Activated CD4-positive, alpha-beta T cell treated with anti-CD3 and anti-CD28 coated beads, Interleukin-2, amount 10 ng/mL, durations not matched to agents 7 days and 5 days (primary cell): ENCODE data around the gene LMBRD1. TPM values are rescaled to one million over a fixed set of nuclear protein-coding genes. Genes with fewer than 3 reads are reported as not detected.
"Not testable (repeated sequence)": the region's sequence is repeated elsewhere in the genome, so short reads cannot be mapped to it uniquely, and the experiment has no call there.

ENCODE experiments used
- CTCF ChIA-PET: fragments of 350-600 bp; sonication (Branson Sonifier 250); formaldehyde crosslinking; loops from one replicate; lab custom pipeline; 2021; ENCODE audit warnings: antibody characterized with exemption; lab: Charles Lee
- POLR2A ChIA-PET: fragments of 350-600 bp; sonication (Branson Sonifier 250); formaldehyde crosslinking; loops from one replicate; lab custom pipeline; 2021; ENCODE audit warnings: antibody characterized with exemption; lab: Charles Lee
- DNase-seq: peaks from one replicate; pipeline ENCODE4 v3.0.0-alpha.2; 2020
- H3K27ac Mint-ChIP-seq: one replicate; pipeline ENCODE4 v1.8.0; 2021; ENCODE audit warnings: mild to moderate bottlenecking, moderate library complexity, mixed read lengths
- H3K27me3 Mint-ChIP-seq: one replicate; pipeline ENCODE4 v1.8.0; 2021; ENCODE audit warnings: mixed read lengths
- H3K36me3 Mint-ChIP-seq: one replicate; pipeline ENCODE4 v1.8.0; 2021; ENCODE audit warnings: low read depth, mixed read lengths
- H3K4me1 Mint-ChIP-seq: one replicate; pipeline ENCODE4 v1.8.0; 2021; ENCODE audit warnings: mixed read lengths
- H3K4me3 Mint-ChIP-seq: one replicate; pipeline ENCODE4 v1.8.0; 2021; ENCODE audit warnings: mild to moderate bottlenecking, moderate library complexity, mixed read lengths
- H3K9me3 Mint-ChIP-seq: one replicate; pipeline ENCODE4 v1.8.0; 2021; ENCODE audit warnings: mixed read lengths
- total RNA-seq, 2 experiments: library from RNA; stranded (reverse); gene quantifications; one replicate each; pipeline ENCODE4 v1.2.3, GENCODE V29; 2021

LMBRD1 gene
- total RNA-seq, 2 experiments from 2014 or later: 23.5 to 30.5 TPM

DNA sequence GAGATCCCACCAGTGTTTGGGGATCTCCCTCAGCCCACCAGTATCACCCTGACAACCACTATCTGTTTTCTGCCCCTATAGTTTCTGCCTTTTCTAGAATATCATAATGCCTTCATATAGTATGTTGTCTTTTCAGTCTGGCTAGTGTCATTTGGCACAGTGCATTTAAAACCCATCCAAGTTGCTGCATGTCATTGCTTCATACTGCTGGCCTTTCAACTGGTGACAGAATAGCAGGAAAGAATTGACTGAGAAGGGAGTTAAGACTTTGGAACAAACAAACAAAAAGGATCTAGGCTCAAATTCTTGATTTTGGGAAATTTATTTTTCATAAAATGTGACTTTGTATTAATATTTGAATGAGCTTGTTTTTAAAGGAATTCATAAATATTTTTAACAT lies 4.5 kb downstream of the LMBRD1 start:
- CTCF ChIA-PET: interaction anchor here (0.5 to 1.1 kb wide), 2 partner anchors 11 to 130 kb away, joined by 3 to 4 read pairs; no protein-coding TSS in a partner anchor
- Mint-ChIP-seq H3K9me3 (peaks cover 4% of the 10 kb centered on the region), H3K27me3 (no peaks in the 10 kb centered on the region), H3K4me1 (peaks cover 37% of the 10 kb centered on the region), H3K4me3 (no peak overlapping the region), H3K36me3 (peaks cover 24% of the 10 kb centered on the region), H3K27ac (no peak overlapping the region)
- POLR2A ChIA-PET: no interaction called here
- no peak for DNase-seq

DNA sequence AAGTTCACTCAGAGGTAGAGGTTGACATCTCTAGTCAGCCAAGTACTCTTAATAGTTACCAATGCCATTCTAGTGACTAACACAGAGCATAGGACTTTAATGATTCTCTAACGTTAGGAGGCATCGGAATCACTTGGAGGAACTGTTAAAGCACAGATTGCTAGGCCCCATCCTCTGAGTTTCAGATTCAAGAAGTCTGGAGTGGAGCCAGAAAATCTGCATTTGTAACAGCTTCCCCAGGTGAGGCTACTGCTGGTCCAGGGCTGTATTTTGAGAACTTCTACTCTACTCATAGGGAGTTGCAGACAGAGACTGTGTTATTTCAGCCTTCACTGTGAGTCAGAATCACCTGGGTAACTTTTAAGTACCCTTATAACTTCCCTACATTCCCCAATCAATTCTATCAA lies 5.7 kb downstream of the LMBRD1 start:
- H3K4me1 Mint-ChIP-seq: peaks cover 35% of the 10 kb centered on the region
- CTCF ChIA-PET: no interaction called here
- H3K36me3 Mint-ChIP-seq: peaks cover 25% of the 10 kb centered on the region
- no peak overlapping the region for H3K4me3 Mint-ChIP-seq
- no peak overlapping the region for H3K27ac Mint-ChIP-seq
- H3K9me3 Mint-ChIP-seq: no peaks in the 10 kb centered on the region
- POLR2A ChIA-PET: no interaction called here
- DNase-seq: no peak
- no peaks in the 10 kb centered on the region for H3K27me3 Mint-ChIP-seq

DNA sequence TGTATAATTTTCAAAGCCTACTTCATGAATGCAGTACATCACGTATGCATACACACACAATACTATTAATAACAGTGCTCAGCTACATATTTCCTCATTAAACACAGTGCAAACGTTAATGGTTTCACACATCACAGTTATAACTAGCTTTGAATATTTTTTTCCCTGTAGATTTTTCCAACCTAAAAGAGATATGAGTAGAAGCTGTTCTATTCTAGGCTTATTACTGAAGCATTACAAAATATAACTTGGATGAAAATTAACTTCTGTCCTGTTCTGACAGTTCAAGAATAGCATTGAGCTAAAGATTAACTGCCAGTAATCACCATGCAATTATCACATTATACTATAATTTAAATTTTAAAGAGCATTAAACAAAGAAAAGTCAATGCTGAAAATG lies 6.2 kb downstream of the LMBRD1 start:
- H3K27me3 Mint-ChIP-seq: no peaks in the 10 kb centered on the region
- peaks cover 22% of the 10 kb centered on the region for H3K36me3 Mint-ChIP-seq
- H3K27ac Mint-ChIP-seq: no peak overlapping the region
- peaks cover 34% of the 10 kb centered on the region for H3K4me1 Mint-ChIP-seq
- no peak for DNase-seq
- ChIA-PET POLR2A (no interaction called here), CTCF (interaction anchor here (1.1 kb wide), 1 partner anchor 13 kb away, joined by 5 read pairs; no protein-coding TSS in a partner anchor)
- no peaks in the 10 kb centered on the region for H3K9me3 Mint-ChIP-seq
- no peak overlapping the region for H3K4me3 Mint-ChIP-seq

DNA sequence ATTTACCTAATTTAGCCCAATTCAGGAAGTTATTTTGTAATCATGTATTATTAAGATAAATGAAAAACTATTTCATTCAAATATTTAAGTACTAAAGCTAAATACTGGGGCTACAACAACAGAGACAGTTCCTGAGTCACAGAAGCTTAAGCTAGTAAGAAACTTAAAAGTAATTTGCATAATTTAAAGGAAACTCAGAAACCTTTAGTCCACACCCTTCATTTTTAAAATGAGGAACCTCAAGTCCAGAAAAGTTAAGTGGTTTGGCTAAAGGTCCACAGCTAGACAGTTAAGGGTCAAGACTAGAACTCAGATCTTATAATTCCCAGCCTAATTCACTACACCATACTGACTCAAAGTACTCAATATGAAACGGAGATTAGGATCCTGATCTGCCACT lies 7.2 kb downstream of the LMBRD1 start:
- no peaks in the 10 kb centered on the region for H3K27me3 Mint-ChIP-seq
- peaks cover 34% of the 10 kb centered on the region for H3K4me1 Mint-ChIP-seq
- CTCF ChIA-PET: interaction anchor here (1.1 kb wide), 1 partner anchor 12 kb away, joined by 5 read pairs; no protein-coding TSS in a partner anchor

DNA sequence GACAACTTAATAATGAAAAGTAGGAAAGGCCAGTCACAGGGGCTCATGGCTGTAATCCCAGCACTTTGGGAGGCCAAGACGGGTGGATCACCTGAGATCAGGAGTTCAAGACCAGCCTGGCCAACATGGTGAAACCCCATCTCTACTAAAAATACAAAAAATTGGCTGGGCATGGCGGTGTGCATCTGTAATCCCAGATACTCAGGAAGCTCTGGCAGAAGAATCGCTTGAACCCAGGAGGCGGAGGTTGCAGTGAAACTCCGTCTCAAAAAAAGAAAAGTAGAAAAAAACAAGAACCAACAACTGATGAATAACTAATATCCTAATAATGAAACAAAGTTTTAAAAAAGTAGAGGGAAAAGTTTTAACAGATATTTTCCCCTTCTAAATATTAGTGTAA lies 9.4 kb downstream of the LMBRD1 start:
- Mint-ChIP-seq H3K4me1 (peaks cover 34% of the 10 kb centered on the region), H3K36me3 (peaks cover 26% of the 10 kb centered on the region)
- H3K27ac Mint-ChIP-seq, CTCF ChIA-PET, H3K4me3 Mint-ChIP-seq, POLR2A ChIA-PET, H3K9me3 Mint-ChIP-seq, H3K27me3 Mint-ChIP-seq, DNase-seq: not testable (repeated sequence)

More for the DNA sequence above, 7.2 kb downstream of the LMBRD1 start:
- H3K4me3 Mint-ChIP-seq: no peak overlapping the region
- POLR2A ChIA-PET: no interaction called here
- peaks cover 20% of the 10 kb centered on the region for H3K36me3 Mint-ChIP-seq
- no peak for DNase-seq
- H3K9me3 Mint-ChIP-seq: no peaks in the 10 kb centered on the region
- no peak overlapping the region for H3K27ac Mint-ChIP-seq

- POLR2A ChIA-PET: no interaction called here
- H3K4me3 Mint-ChIP-seq: no peak overlapping the region
- no peaks in the 10 kb centered on the region for H3K9me3 Mint-ChIP-seq
- H3K36me3 Mint-ChIP-seq: peaks cover 29% of the 10 kb centered on the region
- peaks cover 29% of the 10 kb centered on the region for H3K4me1 Mint-ChIP-seq
- no peaks in the 10 kb centered on the region for H3K27me3 Mint-ChIP-seq
- CTCF ChIA-PET: interaction anchor here (0.8 to 2.7 kb wide), 3 partner anchors 11 to 51 kb away, joined by 3 to 11 read pairs (median 8); partner anchors contain the start of gene LMBRD1
- no peak for DNase-seq
- H3K27ac Mint-ChIP-seq: no peak overlapping the region
Observed at GRCh38 chr6:69785697-69786096, 11.1 kb downstream of the LMBRD1 start.

DNA sequence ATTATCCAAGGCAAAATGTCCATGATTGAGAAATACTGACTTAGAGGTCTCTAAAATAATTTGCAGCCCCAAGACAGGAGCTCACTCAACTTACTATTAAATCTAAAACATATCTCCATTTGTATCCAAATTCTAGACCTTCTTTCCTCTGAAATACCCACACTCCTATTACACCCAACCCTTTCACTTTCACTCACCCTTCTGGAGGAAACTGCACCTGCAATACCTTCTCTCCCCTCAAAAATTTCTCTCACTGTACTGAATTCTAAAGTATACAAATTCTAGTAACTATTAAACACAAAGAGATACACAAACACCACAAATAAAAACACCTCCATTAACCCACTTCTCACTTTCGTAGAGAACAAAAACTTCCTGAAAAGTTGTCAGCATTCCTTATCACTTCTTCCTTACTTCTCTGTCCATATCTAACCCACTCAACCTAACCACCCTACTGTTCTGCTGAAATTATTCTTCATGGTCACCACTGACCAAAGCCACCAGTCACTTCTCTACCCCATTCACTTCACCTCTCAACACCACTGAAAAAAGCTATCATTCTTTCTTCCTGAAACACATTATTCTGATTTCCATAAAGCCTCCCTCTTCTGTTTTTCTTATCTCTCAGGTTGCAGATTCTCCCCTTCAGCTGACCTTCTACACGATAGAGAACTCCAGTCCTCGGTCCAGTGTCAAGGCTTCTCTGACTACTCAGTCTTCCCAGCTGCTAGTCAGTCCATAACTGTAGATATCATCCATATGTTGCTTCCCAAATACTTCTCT lies 12.0 kb downstream of the LMBRD1 start:
- POLR2A ChIA-PET: no interaction called here
- Mint-ChIP-seq H3K9me3 (no peaks in the 10 kb centered on the region), H3K36me3 (peaks cover 34% of the 10 kb centered on the region), H3K27me3 (no peaks in the 10 kb centered on the region), H3K4me3 (no peak overlapping the region), H3K4me1 (peaks cover 28% of the 10 kb centered on the region), H3K27ac (no peak overlapping the region)
- DNase-seq: no peak
- CTCF ChIA-PET: interaction anchor here (0.8 to 2.7 kb wide), 2 partner anchors 12 to 50 kb away, joined by 3 to 11 read pairs; partner anchors contain the start of gene LMBRD1

DNA sequence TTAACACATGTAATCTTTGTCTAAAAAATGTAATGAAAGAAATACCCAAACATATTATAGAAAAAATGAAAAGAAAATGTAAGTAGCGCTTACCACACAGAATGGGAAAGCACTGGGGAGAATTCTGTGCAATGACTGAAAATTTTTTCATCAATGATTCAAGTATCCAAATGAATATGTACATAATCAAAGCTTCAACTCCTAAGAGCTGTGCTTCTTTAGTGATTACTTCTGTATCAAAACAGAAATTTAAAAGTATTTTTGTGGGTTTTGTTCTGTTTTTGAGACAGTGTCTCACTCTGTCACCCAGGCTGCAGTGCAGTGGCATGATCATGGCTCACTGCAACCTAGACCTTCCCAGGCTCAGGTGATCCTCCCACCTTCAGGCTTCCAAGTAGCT lies 13.7 kb downstream of the LMBRD1 start:
- Mint-ChIP-seq H3K9me3 (no peaks in the 10 kb centered on the region), H3K27ac (no peak overlapping the region), H3K4me3 (no peak overlapping the region), H3K27me3 (no peaks in the 10 kb centered on the region), H3K4me1 (peaks cover 25% of the 10 kb centered on the region), H3K36me3 (peaks cover 32% of the 10 kb centered on the region)
- CTCF ChIA-PET: interaction anchor here (1.0 to 2.7 kb wide), 2 partner anchors 14 to 18 kb away, joined by 3 to 11 read pairs; partner anchors contain the start of gene LMBRD1
- POLR2A ChIA-PET: no interaction called here
- DNase-seq: no peak

GRCh38 chr6:69780585-69781178 lies 16.1 kb downstream of the LMBRD1 start:
- no peak for DNase-seq
- H3K9me3 Mint-ChIP-seq: no peaks in the 10 kb centered on the region
- ChIA-PET POLR2A (no interaction called here), CTCF (interaction anchor here (2.0 to 4.1 kb wide), 2 partner anchors 16 to 33 kb away, joined by 4 to 24 read pairs; partner anchors contain the start of gene LMBRD1)
- peaks cover 42% of the 10 kb centered on the region for H3K36me3 Mint-ChIP-seq
- peaks cover 20% of the 10 kb centered on the region for H3K4me1 Mint-ChIP-seq
- no peaks in the 10 kb centered on the region for H3K27me3 Mint-ChIP-seq
- H3K4me3 Mint-ChIP-seq: no peak overlapping the region
- H3K27ac Mint-ChIP-seq: no peak overlapping the region

GRCh38 chr6:69775941-69776340 lies 20.9 kb downstream of the LMBRD1 start:
- POLR2A ChIA-PET: no interaction called here
- no peak overlapping the region for H3K27ac Mint-ChIP-seq

GRCh38 chr6:69775585-69775849 lies 21.3 kb downstream of the LMBRD1 start:
- Mint-ChIP-seq H3K27me3 (no peaks in the 10 kb centered on the region), H3K4me1 (peaks cover 10% of the 10 kb centered on the region), H3K9me3 (no peaks in the 10 kb centered on the region), H3K4me3 (no peak overlapping the region), H3K27ac (no peak overlapping the region), H3K36me3 (peaks cover 64% of the 10 kb centered on the region)
- no peak for DNase-seq
- CTCF ChIA-PET: interaction anchor here (2.4 kb wide), 1 partner anchor 21 kb away, joined by 11 read pairs; the partner anchor contains the start of gene LMBRD1
- POLR2A ChIA-PET: no interaction called here

More at GRCh38 chr6:69775941-69776340, 20.9 kb downstream of the LMBRD1 start:
- Mint-ChIP-seq H3K36me3 (peaks cover 65% of the 10 kb centered on the region), H3K9me3 (no peaks in the 10 kb centered on the region), H3K27me3 (no peaks in the 10 kb centered on the region), H3K4me1 (peaks cover 14% of the 10 kb centered on the region), H3K4me3 (no peak overlapping the region)
- CTCF ChIA-PET: interaction anchor here (2.4 kb wide), 1 partner anchor 21 kb away, joined by 11 read pairs; the partner anchor contains the start of gene LMBRD1
- DNase-seq: no peak

GRCh38 chr6:69774740-69775584 lies 21.8 kb downstream of the LMBRD1 start:
- Mint-ChIP-seq H3K27me3 (no peaks in the 10 kb centered on the region), H3K27ac (peak overlapping the region; percentile 41), H3K4me1 (peaks cover 10% of the 10 kb centered on the region), H3K9me3 (no peaks in the 10 kb centered on the region), H3K4me3 (no peak overlapping the region), H3K36me3 (peaks cover 64% of the 10 kb centered on the region)
- ChIA-PET CTCF (no interaction called here), POLR2A (no interaction called here)
- DNase-seq: no peak
